ENCODE data around the gene FNDC3A.

The FNDC3A gene

GRCh38 chr13:48975856-48976575 lies at the start of gene FNDC3A:
Gene FNDC3A (plus strand): TSS chr13:48975912. CDS start chr13:49006191, 30,279 bp downstream.
- H3K4me3 ChIP-seq (ENCODE audit: low read depth, low read length), result peak within 1 kb of the TSS; percentile 97
- TF ChIP-seq CTCF (IDR thresholded peaks at IDR 0.05; ENCODE audit: insufficient read depth, low read depth, low read length, missing control alignments), result peak; percentile 9
- peak; percentile 94 for DNase-seq (ENCODE audit: low read depth)

GRCh38 chr13:48928757-48929430 lies 46.8 kb upstream of the FNDC3A start:
- TF ChIP-seq CTCF (IDR thresholded peaks at IDR 0.05; ENCODE audit: insufficient read depth, low read depth, low read length, missing control alignments), result no peak
- DNase-seq (ENCODE audit: low read depth), result no peak

GRCh38 chr13:48930918-48931317 lies 44.8 kb upstream of the FNDC3A start:
- DNase-seq (ENCODE audit: low read depth), result no peak
- H3K4me3 ChIP-seq (ENCODE audit: low read depth, low read length), result no peak overlapping the region
- TF ChIP-seq CTCF (IDR thresholded peaks at IDR 0.05; ENCODE audit: insufficient read depth, low read depth, low read length, missing control alignments), result no peak

More at GRCh38 chr13:48928757-48929430, 46.8 kb upstream of the FNDC3A start:
- no peak overlapping the region for H3K4me3 ChIP-seq (ENCODE audit: low read depth, low read length)

- no peak overlapping the region for H3K4me3 ChIP-seq (ENCODE audit: low read depth, low read length)
- no peak for DNase-seq (ENCODE audit: low read depth)
- TF ChIP-seq CTCF (IDR thresholded peaks at IDR 0.05; ENCODE audit: insufficient read depth, low read depth, low read length, missing control alignments), result no peak
Observed at GRCh38 chr13:48938308-48938943, 37.3 kb upstream of the FNDC3A start.

GRCh38 chr13:48939728-48940127 lies 36.0 kb upstream of the FNDC3A start:
- DNase-seq (ENCODE audit: low read depth), result no peak
- H3K4me3 ChIP-seq (ENCODE audit: low read depth, low read length), result no peak overlapping the region
- no peak for TF ChIP-seq CTCF (IDR thresholded peaks at IDR 0.05; ENCODE audit: insufficient read depth, low read depth, low read length, missing control alignments)

- no peak for DNase-seq (ENCODE audit: low read depth)
- no peak for TF ChIP-seq CTCF (IDR thresholded peaks at IDR 0.05; ENCODE audit: insufficient read depth, low read depth, low read length, missing control alignments)
- H3K4me3 ChIP-seq (ENCODE audit: low read depth, low read length), result no peak overlapping the region
Observed at GRCh38 chr13:48942131-48942530, 33.6 kb upstream of the FNDC3A start.
